ENCODE measurements around the gene APP.

The APP gene

DNA sequence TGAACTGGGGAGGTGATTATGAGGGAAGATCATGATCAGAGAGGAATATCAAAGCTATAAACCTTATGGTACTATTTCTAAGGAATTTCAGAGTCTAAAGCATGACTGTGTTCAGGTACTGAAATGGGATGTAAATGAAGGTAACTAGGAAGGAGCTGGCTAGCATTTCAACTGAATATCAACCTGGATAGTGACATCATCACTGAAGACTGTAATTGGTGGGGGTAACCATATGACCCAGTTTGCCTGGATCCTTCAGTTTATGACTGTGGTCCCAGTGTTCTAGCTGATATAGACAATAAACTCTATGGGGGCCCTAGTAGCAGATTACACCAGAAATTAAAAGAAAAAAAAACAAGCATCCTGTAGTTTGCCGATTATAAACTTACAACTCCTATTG, 120.8 kb downstream of the APP start:
- no peak overlapping the region for H3K9ac ChIP-seq (ENCODE audit: low read depth, low read length)
- H3K4me2 ChIP-seq (ENCODE audit: insufficient read depth, low read length), result no peak overlapping the region
- no peak overlapping the region for H2AFZ ChIP-seq (ENCODE audit: low read depth, low read length)
- no peak for TF ChIP-seq EZH2 (IDR thresholded peaks at IDR 0.05; ENCODE audit: borderline replicate concordance, low read depth, low read length, severe bottlenecking)
- TF ChIP-seq, protein P1, sequence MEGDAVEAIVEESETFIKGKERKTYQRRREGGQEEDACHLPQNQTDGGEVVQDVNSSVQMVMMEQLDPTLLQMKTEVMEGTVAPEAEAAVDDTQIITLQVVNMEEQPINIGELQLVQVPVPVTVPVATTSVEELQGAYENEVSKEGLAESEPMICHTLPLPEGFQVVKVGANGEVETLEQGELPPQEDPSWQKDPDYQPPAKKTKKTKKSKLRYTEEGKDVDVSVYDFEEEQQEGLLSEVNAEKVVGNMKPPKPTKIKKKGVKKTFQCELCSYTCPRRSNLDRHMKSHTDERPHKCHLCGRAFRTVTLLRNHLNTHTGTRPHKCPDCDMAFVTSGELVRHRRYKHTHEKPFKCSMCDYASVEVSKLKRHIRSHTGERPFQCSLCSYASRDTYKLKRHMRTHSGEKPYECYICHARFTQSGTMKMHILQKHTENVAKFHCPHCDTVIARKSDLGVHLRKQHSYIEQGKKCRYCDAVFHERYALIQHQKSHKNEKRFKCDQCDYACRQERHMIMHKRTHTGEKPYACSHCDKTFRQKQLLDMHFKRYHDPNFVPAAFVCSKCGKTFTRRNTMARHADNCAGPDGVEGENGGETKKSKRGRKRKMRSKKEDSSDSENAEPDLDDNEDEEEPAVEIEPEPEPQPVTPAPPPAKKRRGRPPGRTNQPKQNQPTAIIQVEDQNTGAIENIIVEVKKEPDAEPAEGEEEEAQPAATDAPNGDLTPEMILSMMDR (IDR thresholded peaks at IDR 0.05; ENCODE audit: borderline replicate concordance, extremely low read depth, low read length, poor library complexity, severe bottlenecking), result no peak
- ATAC-seq (ENCODE audit: insufficient read depth, low read depth) (no peak), DNase-seq (no peak)
- H3K9me3 ChIP-seq (ENCODE audit: insufficient read depth, low read length, severe bottlenecking), result peaks cover 4% of the 10 kb centered on the region
- H3K27me3 ChIP-seq (ENCODE audit: insufficient read depth, low read length, poor library complexity), result no peaks in the 10 kb centered on the region
- no peaks in the 10 kb centered on the region for H3K79me2 ChIP-seq (ENCODE audit: insufficient read depth, low read length)
- H3K36me3 ChIP-seq (ENCODE audit: insufficient read depth, low read length), result no peaks in the 10 kb centered on the region
- H3K27ac ChIP-seq (ENCODE audit: low read length), result no peak overlapping the region
- H4K20me1 ChIP-seq (ENCODE audit: insufficient read depth, low read length), result no peaks in the 10 kb centered on the region
- H3K4me1 ChIP-seq (ENCODE audit: insufficient read depth, low read length), result no peaks in the 10 kb centered on the region
- no peak overlapping the region for H3K4me3 ChIP-seq (ENCODE audit: low read depth in 1 of 2, low read length in 2 of 2)

DNA sequence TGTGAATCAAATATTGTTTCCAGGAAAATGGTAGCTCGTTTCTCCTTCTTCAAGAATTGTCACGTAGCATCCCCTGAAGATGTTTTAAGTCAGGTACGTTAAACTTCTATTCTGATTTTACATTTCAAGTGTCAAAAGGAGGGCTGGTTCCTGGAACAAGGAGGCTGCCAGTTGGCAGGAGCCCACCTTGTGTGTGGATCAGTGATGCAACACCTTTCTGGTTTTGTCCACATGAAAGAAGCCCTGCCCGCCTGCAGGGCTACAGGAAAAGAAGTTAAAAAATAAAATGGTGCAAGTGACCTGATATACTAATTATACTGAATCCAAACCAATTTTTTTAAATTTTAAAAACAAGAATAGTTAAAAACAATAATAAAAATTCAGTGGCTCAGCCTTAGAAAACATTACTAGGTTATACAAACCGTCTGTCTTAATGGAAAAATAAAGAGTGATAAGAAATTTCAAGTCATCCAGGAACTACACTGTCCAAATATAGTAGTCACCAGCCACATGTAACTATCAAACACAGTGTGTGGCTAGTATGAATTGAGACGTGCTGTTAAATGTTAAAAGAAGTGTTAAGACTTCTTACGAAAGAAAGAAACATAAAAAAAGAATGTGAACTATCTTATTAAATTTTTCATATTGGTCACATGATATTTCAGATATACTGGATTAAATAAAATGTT, 123.1 kb downstream of the APP start:
- Histone ChIP-seq H3K4me2 (ENCODE audit: insufficient read depth, low read length) (no peak overlapping the region), H4K20me1 (ENCODE audit: insufficient read depth, low read length) (no peaks in the 10 kb centered on the region), H3K27ac (ENCODE audit: low read length) (no peak overlapping the region), H3K27me3 (ENCODE audit: insufficient read depth, low read length, poor library complexity) (no peaks in the 10 kb centered on the region), H3K4me3 (ENCODE audit: low read depth in 1 of 2, low read length in 2 of 2) (no peak overlapping the region), H3K4me1 (ENCODE audit: insufficient read depth, low read length) (no peaks in the 10 kb centered on the region), H2AFZ (ENCODE audit: low read depth, low read length) (no peak overlapping the region), H3K79me2 (ENCODE audit: insufficient read depth, low read length) (no peaks in the 10 kb centered on the region), H3K9me3 (ENCODE audit: insufficient read depth, low read length, severe bottlenecking) (peaks cover 4% of the 10 kb centered on the region), H3K36me3 (ENCODE audit: insufficient read depth, low read length) (no peaks in the 10 kb centered on the region), H3K9ac (ENCODE audit: low read depth, low read length) (no peak overlapping the region)
- ATAC-seq (ENCODE audit: insufficient read depth, low read depth), result no peak
- TF ChIP-seq EZH2 (IDR thresholded peaks at IDR 0.05; ENCODE audit: borderline replicate concordance, low read depth, low read length, severe bottlenecking), result no peak
- TF ChIP-seq, protein P1 (IDR thresholded peaks at IDR 0.05; ENCODE audit: borderline replicate concordance, extremely low read depth, low read length, poor library complexity, severe bottlenecking), result no peak
- no peak for DNase-seq

DNA sequence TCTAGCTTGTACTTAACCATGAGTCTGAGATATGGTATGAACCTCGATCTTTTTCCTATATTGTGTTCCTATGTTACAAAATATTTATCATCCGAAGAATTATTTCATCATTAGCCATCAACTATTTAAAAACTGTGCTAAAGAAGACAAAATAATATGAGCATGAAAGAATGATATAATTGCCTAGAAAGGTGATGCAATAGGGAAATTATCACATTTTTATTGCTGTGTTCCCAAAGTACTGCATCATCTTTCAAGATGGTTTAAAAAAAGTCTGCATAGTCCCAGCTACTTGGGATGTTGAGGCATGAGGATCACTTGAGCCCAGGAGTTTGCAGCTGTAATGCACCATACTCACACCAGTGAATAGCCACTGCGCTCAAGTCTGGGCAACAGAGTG, 126.7 kb downstream of the APP start:
- ATAC-seq (ENCODE audit: insufficient read depth, low read depth), result no peak
- no peaks in the 10 kb centered on the region for H3K79me2 ChIP-seq (ENCODE audit: insufficient read depth, low read length)

More for the DNA sequence above, 126.7 kb downstream of the APP start:
- H3K36me3 ChIP-seq (ENCODE audit: insufficient read depth, low read length), result no peaks in the 10 kb centered on the region
- H3K27ac ChIP-seq (ENCODE audit: low read length), result no peak overlapping the region
- DNase-seq, result no peak
- no peak overlapping the region for H3K9ac ChIP-seq (ENCODE audit: low read depth, low read length)
- peaks cover 4% of the 10 kb centered on the region for H3K9me3 ChIP-seq (ENCODE audit: insufficient read depth, low read length, severe bottlenecking)
- no peak overlapping the region for H3K4me2 ChIP-seq (ENCODE audit: insufficient read depth, low read length)
- TF ChIP-seq, protein P1 (IDR thresholded peaks at IDR 0.05; ENCODE audit: borderline replicate concordance, extremely low read depth, low read length, poor library complexity, severe bottlenecking), result no peak
- no peak for TF ChIP-seq EZH2 (IDR thresholded peaks at IDR 0.05; ENCODE audit: borderline replicate concordance, low read depth, low read length, severe bottlenecking)
- no peak overlapping the region for H3K4me3 ChIP-seq (ENCODE audit: low read depth in 1 of 2, low read length in 2 of 2)
- no peaks in the 10 kb centered on the region for H3K4me1 ChIP-seq (ENCODE audit: insufficient read depth, low read length)
- H3K27me3 ChIP-seq (ENCODE audit: insufficient read depth, low read length, poor library complexity), result no peaks in the 10 kb centered on the region
- H4K20me1 ChIP-seq (ENCODE audit: insufficient read depth, low read length), result no peaks in the 10 kb centered on the region
- no peak overlapping the region for H2AFZ ChIP-seq (ENCODE audit: low read depth, low read length)
